GM10266 (cell line): ENCODE measurements around the gene PPP4R3A.

Experiments
- DNase-seq: peaks from one replicate; pipeline ENCODE4 v3.0.0; 2012; ENCODE audit errors: extremely low spot score
- TF ChIP-seq, protein P1 (sequence below): IDR thresholded peaks from 2 replicates; pipeline ENCODE4 v1.5.1; 2012; ENCODE audit warnings: mild to moderate bottlenecking, low read depth; ENCODE audit not compliant: control insufficient read depth, insufficient read depth; ENCODE audit errors: missing control alignments

Gene PPP4R3A

DNA sequence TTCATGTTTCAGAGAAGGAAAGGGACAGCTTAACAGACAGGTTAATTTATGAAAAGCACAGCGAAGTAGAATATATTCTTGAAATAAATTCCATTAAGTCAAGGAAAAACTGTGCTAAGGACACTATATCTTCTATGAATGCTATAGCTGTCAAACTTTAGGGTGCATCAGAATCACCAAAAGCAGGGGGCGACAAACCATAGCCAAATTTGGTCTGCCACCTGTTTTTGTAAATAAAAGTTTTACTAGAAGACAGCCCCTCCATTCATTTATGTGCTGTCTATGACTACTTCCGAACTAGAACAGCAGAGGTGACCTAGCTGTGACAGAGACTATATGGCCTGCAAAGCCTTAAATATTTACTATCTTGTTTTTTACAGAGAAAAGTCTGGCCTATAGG is 25.9 kb downstream of the PPP4R3A start:
- TF ChIP-seq, protein P1, sequence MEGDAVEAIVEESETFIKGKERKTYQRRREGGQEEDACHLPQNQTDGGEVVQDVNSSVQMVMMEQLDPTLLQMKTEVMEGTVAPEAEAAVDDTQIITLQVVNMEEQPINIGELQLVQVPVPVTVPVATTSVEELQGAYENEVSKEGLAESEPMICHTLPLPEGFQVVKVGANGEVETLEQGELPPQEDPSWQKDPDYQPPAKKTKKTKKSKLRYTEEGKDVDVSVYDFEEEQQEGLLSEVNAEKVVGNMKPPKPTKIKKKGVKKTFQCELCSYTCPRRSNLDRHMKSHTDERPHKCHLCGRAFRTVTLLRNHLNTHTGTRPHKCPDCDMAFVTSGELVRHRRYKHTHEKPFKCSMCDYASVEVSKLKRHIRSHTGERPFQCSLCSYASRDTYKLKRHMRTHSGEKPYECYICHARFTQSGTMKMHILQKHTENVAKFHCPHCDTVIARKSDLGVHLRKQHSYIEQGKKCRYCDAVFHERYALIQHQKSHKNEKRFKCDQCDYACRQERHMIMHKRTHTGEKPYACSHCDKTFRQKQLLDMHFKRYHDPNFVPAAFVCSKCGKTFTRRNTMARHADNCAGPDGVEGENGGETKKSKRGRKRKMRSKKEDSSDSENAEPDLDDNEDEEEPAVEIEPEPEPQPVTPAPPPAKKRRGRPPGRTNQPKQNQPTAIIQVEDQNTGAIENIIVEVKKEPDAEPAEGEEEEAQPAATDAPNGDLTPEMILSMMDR, result no peak
- DNase-seq, result no peak

DNA sequence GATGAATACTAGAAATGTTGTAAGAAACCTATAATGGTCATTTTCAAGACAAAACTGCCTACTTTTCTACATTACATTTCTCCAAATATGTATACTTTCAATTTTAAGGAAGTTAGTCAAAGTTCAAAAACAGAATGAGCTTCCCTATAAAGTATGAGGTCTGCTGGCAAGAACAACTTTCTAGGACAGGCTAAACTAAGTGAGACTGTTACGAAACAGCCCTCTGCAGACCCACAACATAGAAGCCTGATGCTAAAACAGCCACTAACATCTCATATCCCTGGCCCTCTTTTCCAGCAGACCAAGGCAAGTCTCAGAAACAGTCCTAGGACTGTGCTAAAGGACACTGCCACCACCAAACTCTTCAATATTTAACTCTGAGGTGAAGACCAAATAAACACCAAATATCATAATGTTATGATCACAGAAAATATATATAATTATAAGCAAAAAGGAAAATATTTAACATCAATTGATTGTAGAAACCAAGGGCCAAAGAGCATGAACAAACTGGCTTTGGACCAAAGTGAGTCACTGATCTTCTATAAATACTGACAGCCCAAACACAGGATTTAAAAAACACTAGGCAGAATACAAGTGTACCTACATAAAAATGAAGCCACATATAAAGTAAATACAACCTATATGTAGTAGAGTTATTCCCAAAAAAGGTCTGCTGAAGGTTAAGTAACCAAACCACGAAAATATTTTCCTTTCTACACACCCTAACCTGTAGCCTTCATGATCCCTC is 27.7 kb downstream of the PPP4R3A start:
- TF ChIP-seq, protein P1, result no peak
- DNase-seq, result no peak

DNA sequence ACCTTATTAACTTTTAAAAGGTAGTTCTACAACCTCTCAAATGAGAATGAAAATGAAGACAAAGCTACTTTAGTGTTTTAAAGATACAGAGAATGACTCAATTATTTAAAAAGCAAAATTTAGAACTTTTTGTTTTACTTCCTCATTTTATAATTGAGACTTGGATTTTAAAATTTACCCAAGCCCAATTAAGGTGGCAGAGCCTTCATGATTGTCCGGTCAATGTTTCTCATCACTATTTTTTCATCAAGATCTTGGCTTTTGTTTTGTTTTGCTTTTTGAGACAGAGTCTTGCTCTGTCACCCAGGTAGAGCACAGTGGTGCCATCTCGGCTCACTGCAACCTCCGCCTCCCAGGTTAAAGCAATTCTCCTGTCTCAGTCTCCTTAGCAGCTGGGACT is 32.7 kb downstream of the PPP4R3A start:
- TF ChIP-seq, protein P1, result no peak
- no peak for DNase-seq

DNA sequence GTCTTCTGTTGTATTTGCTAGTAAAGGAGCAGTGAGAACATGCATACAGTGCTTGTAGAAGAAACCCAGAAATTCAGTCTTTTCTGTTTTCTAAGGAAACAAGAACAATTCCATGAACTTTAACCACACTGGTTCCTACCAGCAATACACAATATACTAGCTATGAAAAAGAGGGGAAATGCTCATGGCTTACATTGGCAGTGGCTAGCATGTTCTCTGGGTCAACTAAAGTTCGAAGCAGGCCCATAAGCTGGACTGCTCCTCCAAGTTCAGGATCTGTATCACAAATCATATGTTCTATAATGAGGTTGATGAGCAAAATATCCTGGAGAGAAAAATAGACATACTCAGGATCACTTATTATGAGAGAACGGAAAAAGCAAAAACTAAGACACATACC is 37.1 kb downstream of the PPP4R3A start:
- no peak for DNase-seq
- TF ChIP-seq, protein P1, result no peak

DNA sequence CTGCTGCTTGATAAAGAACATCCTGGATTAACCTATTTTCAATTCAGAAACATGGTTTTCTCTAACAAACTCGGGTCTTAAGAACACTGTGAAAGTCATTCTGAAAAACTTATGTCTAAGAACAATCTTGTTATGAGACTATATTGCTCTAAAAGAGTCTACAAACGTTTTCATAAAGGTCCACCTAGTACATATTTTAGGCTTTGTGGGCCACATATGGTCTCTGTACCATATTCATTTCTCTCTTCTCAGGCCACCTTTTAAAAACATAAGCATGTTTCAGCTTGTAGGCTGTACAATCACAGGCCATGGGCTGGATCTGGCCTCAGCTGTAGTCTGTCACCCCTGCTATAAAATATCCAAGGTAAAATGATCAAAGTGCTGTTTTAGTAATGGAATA is 39.9 kb downstream of the PPP4R3A start:
- TF ChIP-seq, protein P1, result no peak
- no peak for DNase-seq

DNA sequence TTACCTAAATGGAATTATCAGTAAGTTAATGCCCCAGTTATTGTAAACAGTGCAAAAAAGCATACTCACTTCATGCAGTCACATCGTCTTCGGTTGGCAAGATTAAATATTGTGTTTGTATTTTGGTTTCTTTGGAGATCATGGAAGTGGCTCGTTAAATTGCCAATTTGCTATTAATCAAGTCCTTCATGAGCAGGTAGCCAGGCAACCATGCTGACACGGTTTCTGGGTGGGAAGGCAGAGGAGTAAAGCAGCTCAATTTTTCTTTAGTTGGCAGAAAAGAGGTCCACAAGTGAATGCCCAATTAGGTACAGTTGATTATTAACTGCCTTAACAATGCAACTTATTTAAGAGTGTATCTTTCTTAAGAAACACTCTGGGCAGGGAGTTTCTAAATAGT is 43.9 kb downstream of the PPP4R3A start:
- TF ChIP-seq, protein P1, result no peak
- no peak for DNase-seq

DNA sequence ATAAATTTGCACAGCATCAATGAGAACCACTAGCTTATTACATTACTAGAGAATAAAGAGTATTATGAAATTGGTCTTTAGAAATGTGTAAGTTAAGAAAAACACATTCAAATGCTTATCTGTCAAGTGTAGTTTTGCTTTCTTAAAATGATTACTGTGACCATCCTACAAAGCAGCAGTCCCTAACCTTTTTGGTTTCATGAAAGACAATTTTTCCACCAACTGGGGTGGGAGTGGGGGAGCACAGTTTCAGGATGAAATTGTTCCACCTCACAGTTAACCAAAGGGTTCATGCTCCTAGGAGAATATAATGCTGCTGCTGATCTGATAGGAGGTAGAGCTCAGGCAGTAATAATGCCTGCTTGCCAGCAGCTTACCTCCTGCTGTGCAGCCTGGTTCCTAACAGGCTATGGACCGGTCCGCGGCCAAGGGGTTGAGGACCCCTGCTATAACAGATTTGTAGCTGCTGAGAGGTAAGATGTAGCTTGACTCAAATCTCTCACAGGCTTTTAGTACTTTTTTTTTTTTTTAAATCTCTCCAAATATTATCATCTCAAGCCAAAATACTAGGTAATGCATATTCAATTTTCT is 45.4 kb downstream of the PPP4R3A start:
- TF ChIP-seq, protein P1, result no peak
- DNase-seq, result no peak
